ENCODE results near the gene SSMEM1. TPM values are rescaled to one million over a fixed set of nuclear protein-coding genes. Genes with fewer than 3 reads are reported as not detected.
"Not testable (repeated sequence)": the region's sequence is repeated elsewhere in the genome, so short reads cannot be mapped to it uniquely, and the experiment has no call there.

Gene SSMEM1
- total RNA-seq, 4 donors from 2014 or later: not detected

DNA sequence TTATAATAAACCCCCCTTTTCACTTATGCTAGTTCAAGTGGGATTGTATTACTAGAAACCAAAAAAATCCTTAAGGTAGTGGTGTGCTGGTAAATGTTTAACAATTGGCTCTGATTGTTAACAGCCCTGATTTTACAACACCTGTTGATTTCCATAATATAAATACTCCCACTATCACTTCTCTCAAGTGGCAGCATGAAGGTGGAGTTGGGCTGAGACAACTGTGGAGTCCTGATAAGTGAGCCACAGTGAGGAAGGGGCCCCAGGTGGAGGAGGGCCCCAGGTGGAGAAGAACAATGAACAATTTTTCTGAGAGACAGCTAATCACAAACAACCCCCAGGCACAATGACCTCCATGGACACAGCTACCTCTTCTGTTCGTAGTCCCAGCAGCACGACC lies 26.4 kb downstream of the SSMEM1 start:
- no peaks in the 10 kb centered on the region for H3K9me3 ChIP-seq

DNA sequence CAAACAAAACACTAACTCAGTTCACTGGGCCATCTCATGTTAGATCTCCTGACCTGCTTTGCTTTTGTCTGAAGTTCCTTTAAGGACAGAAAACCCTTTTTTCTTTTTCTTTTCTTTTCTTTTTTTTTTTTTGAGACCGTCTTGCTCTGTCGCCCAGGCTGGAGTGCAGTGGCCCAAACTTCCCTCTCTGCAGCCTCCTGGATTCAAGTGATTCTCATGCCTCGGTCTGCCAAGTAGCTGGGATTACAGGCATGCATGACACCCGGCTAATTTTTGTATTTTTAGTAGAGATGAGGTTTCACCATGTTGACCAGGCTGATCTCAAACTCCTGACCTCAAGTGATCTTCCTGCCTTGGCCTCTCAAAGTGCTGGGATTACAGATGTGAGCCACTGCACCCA lies 28.7 kb downstream of the SSMEM1 start:
- H3K27ac ChIP-seq; intact Hi-C loops (cut with DNase I; ENCODE audit: low total_unique reads): not testable (repeated sequence)

More for the DNA sequence above, 26.4 kb downstream of the SSMEM1 start:
- intact Hi-C loops (cut with DNase I; ENCODE audit: low total_unique reads): no loop called here
- TF ChIP-seq, protein P1, sequence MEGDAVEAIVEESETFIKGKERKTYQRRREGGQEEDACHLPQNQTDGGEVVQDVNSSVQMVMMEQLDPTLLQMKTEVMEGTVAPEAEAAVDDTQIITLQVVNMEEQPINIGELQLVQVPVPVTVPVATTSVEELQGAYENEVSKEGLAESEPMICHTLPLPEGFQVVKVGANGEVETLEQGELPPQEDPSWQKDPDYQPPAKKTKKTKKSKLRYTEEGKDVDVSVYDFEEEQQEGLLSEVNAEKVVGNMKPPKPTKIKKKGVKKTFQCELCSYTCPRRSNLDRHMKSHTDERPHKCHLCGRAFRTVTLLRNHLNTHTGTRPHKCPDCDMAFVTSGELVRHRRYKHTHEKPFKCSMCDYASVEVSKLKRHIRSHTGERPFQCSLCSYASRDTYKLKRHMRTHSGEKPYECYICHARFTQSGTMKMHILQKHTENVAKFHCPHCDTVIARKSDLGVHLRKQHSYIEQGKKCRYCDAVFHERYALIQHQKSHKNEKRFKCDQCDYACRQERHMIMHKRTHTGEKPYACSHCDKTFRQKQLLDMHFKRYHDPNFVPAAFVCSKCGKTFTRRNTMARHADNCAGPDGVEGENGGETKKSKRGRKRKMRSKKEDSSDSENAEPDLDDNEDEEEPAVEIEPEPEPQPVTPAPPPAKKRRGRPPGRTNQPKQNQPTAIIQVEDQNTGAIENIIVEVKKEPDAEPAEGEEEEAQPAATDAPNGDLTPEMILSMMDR (IDR thresholded peaks at IDR 0.05): no peak
- TF ChIP-seq POLR2A (IDR thresholded peaks at IDR 0.05): no peak
- Histone ChIP-seq H3K27ac (no peak overlapping the region), H3K27me3 (no peaks in the 10 kb centered on the region), H3K4me1 (no peaks in the 10 kb centered on the region), H3K36me3 (no peaks in the 10 kb centered on the region), H3K4me3 (no peak overlapping the region)
- DNase-seq: no peak

DNA sequence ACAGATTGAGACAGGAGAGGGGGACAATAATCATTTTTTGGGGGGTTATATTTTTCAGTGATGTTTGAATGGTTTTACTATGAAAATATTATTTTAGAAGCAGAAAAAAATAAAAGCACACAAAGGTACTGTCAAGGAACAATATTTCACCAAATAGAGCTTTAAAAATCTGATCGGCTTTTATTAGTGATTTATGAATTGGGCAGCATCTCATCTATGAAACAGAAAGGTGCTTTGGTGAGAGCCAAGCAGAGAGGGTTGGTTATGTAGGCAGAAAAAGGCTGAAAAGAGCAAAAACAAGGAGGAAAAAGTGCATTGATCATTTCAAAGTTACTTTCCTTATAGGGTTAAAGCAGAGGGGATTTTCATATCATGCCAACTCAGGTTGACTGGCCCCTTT lies 32.6 kb downstream of the SSMEM1 start:
- Histone ChIP-seq H3K4me1 (no peaks in the 10 kb centered on the region), H3K9me3 (no peaks in the 10 kb centered on the region), H3K27ac (no peak overlapping the region), H3K36me3 (no peaks in the 10 kb centered on the region), H3K4me3 (no peak overlapping the region), H3K27me3 (no peaks in the 10 kb centered on the region)
- DNase-seq: no peak
- intact Hi-C loops (cut with DNase I; ENCODE audit: low total_unique reads): no loop called here
- TF ChIP-seq, protein P1 (IDR thresholded peaks at IDR 0.05): no peak
- TF ChIP-seq POLR2A (IDR thresholded peaks at IDR 0.05): no peak

More for the DNA sequence above, 28.7 kb downstream of the SSMEM1 start:
- not testable (repeated sequence) for H3K9me3 ChIP-seq, H3K4me3 ChIP-seq, H3K27me3 ChIP-seq, H3K36me3 ChIP-seq, H3K4me1 ChIP-seq, DNase-seq

DNA sequence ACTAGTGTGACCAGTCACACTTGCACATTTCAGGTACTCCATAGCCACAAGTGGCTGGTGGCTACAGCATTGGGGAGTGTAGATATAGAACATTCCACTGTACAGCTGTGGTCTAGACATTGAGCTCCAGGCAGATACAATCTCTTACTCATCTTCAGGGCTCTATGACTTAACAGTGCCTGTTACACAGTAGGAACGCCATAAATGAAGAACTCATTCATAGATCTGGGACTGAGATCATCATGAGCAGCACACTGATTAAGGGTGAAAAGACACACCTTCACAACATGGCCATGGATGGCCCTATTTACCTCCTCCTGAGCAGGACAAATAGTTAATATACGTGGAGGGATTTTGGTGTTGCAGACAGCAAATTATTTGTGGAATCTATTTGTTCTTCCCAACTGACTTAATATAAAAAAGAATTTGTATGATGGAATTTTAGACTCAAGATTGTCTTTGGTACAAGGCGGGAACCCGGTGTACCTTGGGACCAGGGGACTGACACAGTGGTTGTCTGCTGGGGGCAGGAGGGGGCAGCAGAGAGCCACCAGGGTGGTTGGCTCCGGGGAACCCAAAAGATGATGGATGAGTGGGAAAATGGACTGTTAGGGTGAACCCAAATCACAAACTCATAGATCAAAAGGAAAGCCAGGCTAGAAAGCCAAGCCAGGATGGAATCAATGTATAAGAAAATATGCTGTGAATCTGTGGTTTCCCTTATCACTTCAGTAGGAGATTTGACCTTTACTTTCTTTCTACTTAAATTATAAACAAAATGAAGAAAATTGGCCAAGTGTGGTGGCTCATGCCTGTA lies 34.7 kb downstream of the SSMEM1 start:
- no peaks in the 10 kb centered on the region for H3K4me1 ChIP-seq
- no peaks in the 10 kb centered on the region for H3K9me3 ChIP-seq
- DNase-seq: peak; percentile 29 to 36
- no peaks in the 10 kb centered on the region for H3K36me3 ChIP-seq
- H3K27ac ChIP-seq: no peak overlapping the region
- TF ChIP-seq POLR2A (IDR thresholded peaks at IDR 0.05): no peak
- TF ChIP-seq, protein P1 (IDR thresholded peaks at IDR 0.05): peak; percentile 61 to 73 (median 62)
- no peak overlapping the region for H3K4me3 ChIP-seq
- intact Hi-C loops (cut with DNase I; ENCODE audit: low total_unique reads): no loop called here
- H3K27me3 ChIP-seq: no peaks in the 10 kb centered on the region

DNA sequence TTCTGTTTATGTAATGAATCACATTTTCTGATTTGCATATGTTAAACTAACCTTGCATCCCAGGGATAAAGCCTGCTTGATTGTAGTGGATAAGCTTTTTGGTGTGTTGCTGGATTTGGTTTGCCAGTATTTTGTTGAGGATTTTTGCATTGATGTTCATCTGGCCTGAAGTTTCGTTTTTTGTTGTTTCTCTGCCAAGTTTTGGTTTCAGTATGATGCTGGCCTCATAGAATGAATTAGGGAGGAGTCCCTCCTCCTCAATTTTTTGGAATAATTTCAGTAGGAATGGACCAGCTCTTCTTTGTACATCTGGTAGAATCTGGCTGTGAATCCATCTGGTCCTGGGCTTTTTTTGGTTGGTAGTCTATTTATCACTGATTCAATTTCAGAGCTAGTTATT lies 35.8 kb downstream of the SSMEM1 start:
- H3K4me1 ChIP-seq; H3K27me3 ChIP-seq; intact Hi-C loops (cut with DNase I; ENCODE audit: low total_unique reads); DNase-seq; H3K9me3 ChIP-seq; H3K36me3 ChIP-seq; H3K27ac ChIP-seq; H3K4me3 ChIP-seq: not testable (repeated sequence)

DNA sequence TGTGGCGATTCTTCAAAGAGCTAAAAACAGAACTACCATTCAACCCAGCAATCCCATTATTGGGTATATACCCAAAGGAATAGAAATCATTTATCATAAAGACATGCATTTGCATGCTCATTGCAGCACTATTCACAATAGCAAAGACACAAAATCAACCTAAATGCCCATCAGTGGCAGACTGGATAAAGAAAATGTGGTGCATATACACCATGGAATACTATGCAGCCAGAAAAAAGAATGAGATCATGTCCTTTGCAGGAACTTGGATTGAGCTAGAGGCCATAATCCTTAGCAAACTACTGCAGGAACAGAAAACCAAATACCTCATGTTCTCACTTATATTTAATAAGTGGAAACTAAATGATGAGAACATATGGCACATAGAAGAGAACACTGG lies 38.8 kb downstream of the SSMEM1 start:
- intact Hi-C loops (cut with DNase I; ENCODE audit: low total_unique reads); H3K27ac ChIP-seq; H3K4me1 ChIP-seq; DNase-seq; H3K4me3 ChIP-seq; H3K27me3 ChIP-seq; H3K9me3 ChIP-seq; H3K36me3 ChIP-seq: not testable (repeated sequence)

DNA sequence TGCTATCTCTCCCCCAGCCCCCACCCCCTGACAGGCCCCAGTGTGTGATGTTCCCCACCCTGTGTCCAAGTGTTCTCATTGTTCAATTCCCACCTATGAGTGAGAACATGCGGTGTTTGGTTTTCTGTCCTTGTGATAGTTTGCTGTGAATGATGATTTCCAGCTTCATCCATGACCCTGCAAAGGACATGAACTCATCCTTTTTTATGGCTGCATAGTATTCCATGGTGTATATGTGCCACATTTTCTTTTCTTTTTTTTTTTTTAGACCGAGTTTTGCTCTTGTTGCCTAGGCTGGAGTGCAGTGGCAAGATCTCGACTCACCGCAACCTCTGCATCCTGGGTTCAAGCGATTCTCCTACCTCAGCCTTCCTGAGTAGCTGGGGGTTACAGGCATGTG lies 41.2 kb downstream of the SSMEM1 start:
- DNase-seq; H3K4me3 ChIP-seq; H3K27me3 ChIP-seq; H3K9me3 ChIP-seq; H3K36me3 ChIP-seq; intact Hi-C loops (cut with DNase I; ENCODE audit: low total_unique reads); H3K27ac ChIP-seq; H3K4me1 ChIP-seq: not testable (repeated sequence)

DNA sequence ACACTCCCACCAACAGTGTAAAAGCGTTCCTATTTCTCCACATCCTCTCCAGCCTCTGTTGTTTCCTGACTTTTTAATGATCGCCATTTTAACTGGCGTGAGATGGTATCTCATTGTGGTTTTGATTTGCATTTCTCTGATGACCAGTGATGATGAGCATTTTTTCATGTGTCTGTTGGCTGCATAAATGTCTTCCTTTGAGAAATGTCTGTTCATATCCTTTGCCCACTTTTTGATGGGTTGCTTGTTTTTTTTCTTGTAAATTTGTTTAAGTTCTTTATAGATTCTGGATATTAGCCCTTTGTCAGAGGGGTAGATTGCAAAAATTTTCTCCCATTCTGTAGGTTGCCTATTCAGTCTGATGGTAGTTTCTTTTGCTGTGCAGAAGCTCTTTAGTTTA lies 42.0 kb downstream of the SSMEM1 start:
- H3K27me3 ChIP-seq; H3K36me3 ChIP-seq; H3K4me3 ChIP-seq; H3K27ac ChIP-seq; H3K4me1 ChIP-seq; H3K9me3 ChIP-seq; intact Hi-C loops (cut with DNase I; ENCODE audit: low total_unique reads); DNase-seq: not testable (repeated sequence)

All from uterus (tissue), 4 donors.